ENCODE data around the gene CUTA.

Gene CUTA

DNA sequence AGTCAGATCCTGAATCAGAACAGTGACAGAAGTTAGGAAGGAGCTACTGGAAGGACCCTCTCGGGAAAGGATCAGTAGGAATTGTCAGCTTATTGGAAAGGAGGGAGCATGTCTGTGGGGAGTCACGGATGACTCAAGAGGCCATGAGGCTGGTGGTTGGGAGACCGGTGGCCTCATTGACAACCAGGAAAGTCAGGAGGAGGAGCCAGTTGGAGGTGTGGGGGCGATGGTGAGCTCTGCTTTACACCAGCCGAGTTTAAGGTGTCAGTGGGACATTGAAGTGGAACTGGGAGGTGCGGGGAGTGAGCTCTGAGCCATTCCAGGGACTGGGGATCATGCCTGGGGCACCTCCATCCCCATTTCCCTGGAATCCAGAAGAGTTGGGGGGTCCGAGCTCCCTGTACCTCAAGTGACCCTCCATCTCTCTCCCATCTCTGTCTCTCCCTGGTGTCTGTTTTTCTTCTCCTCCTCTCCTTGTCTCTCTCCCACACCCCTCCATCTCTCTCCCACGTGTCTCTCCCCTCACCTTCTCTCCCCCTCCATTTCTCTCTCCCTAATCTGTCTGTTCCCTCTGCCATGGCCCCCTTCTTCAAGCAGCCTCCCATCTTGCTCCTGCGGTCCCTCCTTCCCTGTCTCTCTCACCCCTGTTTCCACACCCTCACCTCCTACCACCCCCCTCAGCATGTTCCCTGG is 22.2 kb upstream of the CUTA start:
- no peak for DNase-seq (ENCODE audit: low spot score)

DNA sequence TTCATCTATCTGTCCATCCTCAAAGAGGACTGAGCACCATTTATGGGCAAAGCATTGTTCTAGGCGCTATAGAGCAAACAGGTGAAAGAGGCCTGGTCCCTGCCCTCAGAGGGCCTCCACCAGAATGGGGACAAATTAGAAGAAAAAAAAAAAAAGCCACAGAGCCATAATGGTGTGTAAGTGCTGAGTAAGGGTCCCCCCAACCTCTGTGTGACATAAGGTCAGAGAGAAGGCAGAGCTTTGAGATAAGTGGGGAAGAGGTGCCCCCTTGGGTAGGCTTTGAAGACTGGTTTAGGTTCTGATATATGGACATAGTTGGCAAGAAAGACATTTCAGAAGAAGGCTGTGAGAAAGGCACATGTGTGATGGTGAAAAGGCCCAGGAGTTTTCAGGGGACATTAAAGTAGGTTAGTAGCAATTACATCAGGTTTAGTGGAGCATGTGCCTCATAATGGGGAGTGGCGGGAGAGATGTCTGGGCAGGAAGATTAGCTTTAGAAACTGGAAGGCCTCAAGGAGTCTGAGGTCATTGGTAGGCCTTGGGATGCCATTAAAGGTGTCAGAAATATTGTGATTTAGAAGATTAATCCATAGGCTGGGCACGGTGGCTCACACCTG is 21.2 kb upstream of the CUTA start:
- no peak for DNase-seq (ENCODE audit: low spot score)

DNA sequence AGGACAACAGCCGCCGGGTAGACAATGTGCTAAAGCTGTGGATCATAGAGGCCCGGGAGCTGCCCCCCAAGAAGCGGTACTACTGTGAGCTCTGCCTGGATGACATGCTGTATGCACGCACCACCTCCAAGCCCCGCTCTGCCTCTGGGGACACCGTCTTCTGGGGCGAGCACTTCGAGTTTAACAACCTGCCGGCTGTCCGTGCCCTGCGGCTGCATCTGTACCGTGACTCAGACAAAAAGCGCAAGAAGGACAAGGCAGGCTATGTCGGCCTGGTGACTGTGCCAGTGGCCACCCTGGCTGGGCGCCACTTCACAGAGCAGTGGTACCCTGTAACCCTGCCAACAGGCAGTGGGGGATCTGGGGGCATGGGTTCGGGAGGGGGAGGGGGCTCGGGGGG is 19.8 kb upstream of the CUTA start:
- no peak for DNase-seq (ENCODE audit: low spot score)

DNA sequence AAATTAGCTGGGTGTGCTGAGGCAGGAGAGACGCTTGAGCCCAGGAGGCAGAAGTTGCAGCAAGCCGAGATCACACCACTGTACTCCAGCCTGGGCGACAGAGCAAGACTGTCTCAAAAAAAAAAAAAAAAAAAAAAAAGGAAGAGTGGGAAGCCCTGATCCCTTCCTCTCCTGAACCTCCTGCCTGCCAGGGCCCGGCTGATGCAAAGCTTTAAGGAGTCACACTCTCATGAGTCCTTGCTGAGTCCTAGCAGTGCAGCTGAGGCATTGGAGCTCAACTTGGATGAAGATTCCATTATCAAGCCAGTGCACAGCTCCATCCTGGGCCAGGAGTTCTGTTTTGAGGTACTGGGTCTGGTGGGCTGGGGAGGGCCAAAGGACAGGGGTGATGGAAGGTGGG is 17.1 kb upstream of the CUTA start:
- DNase-seq (ENCODE audit: low spot score): no peak

DNA sequence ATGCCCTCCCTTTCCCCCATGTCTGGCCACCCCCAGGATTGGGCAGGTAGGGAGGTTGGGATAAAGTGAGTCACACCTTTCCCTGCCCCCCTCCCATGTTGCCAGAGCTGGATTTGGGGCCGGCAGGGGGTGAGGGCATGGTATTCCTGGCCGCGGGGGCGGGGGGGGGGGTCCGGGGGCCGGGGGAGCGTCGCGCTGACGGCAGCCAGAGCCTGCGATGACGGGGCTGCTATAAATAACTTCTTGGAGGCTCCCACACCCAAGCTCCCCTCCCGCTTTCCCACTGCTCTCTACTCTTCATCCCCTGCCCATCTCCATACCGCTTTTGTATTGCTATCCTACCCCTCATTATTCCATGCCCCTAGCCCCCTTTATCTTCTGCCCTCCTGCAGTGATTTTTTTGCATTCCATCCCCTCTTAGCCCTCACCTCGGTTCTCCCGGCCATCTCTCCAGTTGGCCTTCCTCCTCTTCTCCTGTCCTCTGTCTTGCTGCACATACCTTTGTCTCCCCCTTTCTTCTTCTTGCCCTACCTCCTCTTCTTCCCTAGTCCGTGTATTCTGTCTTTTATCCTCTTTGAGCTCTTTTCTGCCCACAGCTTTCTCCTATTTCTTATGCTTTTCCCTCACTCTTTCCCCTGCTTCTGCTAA is 15.8 kb upstream of the CUTA start:
- no peak for DNase-seq (ENCODE audit: low spot score)

GRCh38 chr6:33433001-33433543 is 15.2 kb upstream of the CUTA start:
- DNase-seq (ENCODE audit: low spot score): no peak

DNA sequence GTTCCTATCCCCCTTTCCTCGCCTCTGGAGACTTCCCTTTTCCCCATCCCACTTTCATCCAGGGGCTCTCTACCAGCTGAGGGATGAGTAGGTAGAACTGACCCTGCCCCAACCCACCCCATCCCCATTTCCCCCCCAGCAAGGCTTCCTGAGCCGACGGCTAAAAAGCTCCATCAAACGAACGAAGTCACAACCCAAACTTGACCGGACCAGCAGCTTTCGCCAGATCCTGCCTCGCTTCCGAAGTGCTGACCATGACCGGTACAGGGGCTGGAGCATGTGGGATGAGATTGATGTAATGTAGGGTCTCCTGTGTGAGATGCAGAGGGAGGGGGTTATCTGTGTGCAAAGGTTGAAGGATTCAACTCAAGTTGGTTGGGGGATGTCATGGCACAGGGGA is 14.6 kb upstream of the CUTA start:
- no peak for DNase-seq (ENCODE audit: low spot score)

DNA sequence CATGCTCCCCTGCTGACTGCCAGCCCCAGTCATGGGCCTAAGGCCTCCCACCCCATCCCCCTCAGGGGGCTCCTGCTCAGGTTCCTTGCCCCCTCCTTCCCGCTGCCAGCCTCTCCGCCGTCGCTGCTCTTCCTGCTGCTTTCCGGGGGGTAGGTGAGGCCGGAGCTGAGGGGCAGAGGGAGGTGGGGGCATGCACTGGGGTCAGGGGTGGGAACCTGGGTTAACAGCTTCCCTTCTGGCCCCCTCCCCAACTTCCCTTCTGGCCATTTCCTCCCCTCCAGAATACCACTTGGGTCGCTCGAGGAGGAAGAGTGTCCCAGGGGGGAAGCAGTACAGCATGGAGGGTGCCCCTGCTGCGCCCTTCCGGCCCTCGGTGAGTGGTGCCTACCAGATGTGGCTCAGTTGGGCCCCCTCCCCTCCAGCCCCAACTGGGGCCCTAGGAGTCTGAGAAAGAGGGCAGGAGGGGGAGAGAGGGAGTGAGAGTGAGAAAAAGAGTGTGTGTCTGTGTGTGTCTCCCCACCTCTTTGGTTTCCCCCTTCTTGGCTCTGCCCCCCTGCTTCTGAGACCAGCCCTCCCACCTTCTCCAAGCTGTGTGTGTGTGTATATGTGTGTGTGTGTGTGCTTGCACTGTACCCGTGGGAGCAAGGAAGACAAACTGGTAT is 14.1 kb upstream of the CUTA start:
- DNase-seq (ENCODE audit: low spot score): no peak

DNA sequence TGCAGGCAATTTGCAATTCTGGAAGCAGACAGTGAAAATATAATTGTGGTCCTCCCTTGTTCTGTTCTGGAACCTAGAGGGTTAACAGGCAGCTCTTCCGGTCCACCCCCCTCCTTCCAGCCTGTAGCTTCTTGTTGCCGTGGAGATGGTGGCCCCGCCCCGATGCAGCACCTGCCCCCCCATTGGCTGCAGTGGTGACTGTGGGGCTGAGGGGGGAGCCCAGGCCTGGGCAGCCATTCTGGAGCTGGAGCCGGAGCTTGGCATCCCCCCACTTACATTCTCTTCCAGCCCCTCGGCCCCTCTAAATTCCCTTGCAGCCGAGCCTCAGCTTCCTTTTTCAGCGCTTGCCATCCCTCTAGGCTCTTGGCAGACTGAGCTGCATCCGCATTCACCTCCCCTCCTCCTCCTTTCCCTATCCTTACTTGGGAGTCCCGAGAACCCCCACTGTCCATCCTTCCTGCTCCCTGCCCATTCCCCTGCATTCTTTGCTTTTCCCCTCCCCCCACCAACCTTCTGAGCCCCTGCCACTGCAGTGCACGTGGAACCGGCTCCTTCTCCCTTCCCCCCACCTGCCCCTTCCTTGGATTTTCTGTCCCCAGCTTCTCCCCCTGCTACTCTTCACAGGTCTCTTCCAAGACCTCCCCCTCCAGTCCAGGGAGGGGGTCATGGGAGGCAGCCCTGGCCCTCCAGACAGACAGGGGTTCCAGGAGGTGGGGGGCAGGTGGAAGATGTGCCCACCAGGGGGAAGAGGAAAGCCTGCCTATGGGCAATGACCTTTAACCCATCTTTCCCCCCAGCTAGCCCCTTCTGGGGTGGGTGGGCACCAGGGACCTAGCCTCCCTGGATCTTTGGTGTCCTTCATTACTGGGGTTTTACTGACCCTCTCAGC is 13.3 kb upstream of the CUTA start:
- no peak for DNase-seq (ENCODE audit: low spot score)

DNA sequence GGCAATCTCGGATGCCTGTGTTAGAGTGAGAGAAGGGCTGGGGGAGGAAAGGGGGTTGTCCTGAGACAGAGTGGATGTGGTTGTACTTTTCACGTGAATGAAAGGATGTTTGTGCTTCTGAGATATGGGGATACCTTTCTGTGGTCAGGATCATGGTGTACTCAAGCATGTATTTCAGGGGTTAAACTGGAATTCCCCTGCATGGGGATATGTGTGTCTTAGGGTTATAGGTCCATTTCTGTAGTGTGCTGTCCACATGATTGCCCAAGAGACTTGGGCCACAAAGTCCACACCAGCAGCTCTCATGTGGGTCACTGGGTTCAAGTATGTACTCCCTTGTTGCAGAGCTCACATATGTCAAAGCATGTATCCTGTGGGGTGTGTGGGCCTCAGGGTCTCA is 12.4 kb upstream of the CUTA start:
- DNase-seq (ENCODE audit: low spot score): no peak

DNA sequence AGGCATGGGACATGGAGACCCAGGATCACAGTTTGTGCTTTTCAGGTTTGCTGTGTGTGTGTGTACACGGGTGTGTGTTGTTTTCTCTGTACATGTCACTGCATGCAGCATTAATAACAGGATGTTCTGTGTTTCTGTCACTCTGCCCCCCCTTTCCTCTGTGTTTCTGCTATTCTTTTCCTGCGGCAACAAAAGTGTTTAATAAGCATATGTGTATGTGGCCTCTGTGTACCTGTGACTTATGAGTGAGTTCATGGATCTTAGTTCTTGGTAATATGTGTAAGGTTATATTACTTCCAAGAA is 11.8 kb upstream of the CUTA start:
- DNase-seq (ENCODE audit: low spot score): no peak

DNA sequence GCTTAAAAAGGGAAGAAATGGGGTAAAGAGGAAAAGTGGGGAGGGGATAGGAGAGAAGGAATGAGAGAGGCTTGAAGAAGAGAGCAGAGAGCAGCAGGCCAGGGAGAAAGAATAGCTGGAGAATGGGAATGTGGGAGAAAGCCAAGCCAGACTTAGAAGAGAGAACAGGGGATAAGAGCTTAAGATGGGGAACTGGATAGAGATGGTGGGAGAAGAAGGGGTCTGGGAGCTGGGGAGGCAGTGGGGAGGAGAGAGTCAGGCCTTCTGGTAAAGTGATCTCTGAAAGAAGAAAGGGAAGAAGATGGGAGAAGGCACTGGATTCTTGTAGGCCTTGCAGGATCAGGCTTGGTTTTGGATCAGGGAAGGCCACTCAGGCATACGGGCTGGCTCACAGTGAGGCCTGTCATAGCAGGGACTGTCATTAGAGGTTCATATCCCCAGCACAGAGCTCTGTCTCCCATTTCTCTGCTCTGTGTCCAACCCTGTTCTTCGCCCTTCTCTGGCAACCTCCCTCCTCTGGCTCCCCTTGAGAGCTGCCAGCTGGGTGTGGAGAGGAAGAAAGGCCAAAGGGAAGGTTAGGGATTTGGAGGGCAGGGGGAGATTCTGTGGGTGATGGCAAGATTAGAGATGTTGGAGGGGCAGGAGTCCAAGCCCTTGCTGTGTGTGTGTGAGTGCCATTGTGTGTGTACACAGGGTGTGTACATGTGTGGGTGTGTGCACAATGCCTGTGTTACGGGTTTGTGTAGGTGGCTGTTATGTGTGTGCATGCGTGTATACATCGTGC is 11.3 kb upstream of the CUTA start:
- DNase-seq (ENCODE audit: low spot score): no peak

GRCh38 chr6:33428224-33428965 is 10.5 kb upstream of the CUTA start:
- DNase-seq (ENCODE audit: low spot score): peak; percentile 25

GRCh38 chr6:33427585-33428223 is 9.8 kb upstream of the CUTA start:
- peak; percentile 38 for DNase-seq (ENCODE audit: low spot score)

DNA sequence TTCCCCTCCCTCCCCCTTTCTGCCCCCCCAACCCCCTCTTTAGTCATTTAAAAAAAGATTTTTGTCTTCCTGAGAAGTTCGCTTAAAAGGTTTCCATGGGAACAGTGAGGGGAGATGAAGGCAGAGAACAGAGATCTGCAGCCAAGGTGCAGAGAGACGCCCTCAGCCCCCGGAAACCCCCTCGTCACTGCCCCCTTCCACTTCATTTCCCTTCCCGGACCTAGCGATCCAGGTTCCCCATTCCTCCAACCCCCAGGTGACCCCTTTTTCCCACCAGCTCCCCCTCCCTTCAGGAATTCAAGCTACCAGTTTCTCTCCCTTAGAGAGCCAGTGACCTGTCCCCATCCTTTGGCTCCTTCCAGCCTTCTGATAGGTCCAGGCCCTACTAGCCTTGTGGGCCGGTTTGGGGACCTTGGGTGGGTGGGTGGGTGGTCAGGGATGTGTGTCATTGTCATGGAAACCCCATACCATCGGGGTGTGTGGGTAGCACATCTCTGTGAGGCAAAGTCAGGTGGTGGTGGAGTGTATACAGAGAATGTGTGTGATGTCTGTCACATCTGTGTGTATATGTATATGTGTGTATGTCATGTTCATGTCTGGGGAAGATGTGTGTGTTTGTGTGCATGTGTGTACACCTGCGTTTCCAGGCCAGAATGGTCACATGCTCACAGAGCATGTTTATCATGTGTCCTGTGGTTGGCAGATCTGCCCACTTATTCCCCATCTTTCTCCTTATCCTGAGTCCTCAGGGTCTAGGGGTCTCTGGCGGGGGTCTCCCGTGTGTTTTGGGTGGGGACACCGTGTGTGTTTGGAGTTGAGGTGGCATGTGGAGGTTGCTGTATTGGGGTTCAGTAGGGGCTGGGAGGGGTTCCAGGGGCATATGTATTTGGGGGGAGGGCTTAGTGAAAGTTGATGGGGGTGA is 8.9 kb upstream of the CUTA start:
- no peak for DNase-seq (ENCODE audit: low spot score)

- DNase-seq (ENCODE audit: low spot score): peak; percentile 80
Observed at GRCh38 chr6:33425668-33426577, 8.0 kb upstream of the CUTA start.

- no peak for DNase-seq (ENCODE audit: low spot score)
Observed at GRCh38 chr6:33424855-33425667, 7.2 kb upstream of the CUTA start.

Measured in LoVo (cell line).